Suppressor macrophage treated with lipopolysaccharide for 4 hours (primary cell): ENCODE measurements around the gene KIF9.
"Not testable (repeated sequence)": the region's sequence is repeated elsewhere in the genome, so short reads cannot be mapped to it uniquely, and the experiment has no call there.

Experiments
- DNase-seq: peaks from one replicate; pipeline ENCODE4 v3.0.0-alpha.2; 2020

KIF9 gene

GRCh38 chr3:47294392-47294791, 11.8 kb upstream of the KIF9 start:
- no peak for DNase-seq

GRCh38 chr3:47293822-47294221, 11.2 kb upstream of the KIF9 start:
- no peak for DNase-seq

- not testable (repeated sequence) for DNase-seq
Observed at GRCh38 chr3:47291754-47292420, 9.3 kb upstream of the KIF9 start.

- DNase-seq: no peak
Observed at GRCh38 chr3:47291158-47291753, 8.7 kb upstream of the KIF9 start.

GRCh38 chr3:47288966-47289910, 6.6 kb upstream of the KIF9 start:
- DNase-seq: peak; percentile 68

GRCh38 chr3:47283591-47284364, 1.2 kb upstream of the KIF9 start:
- peak; percentile 5 for DNase-seq

GRCh38 chr3:47283193-47283537, 566 bp upstream of the KIF9 start:
- peak; percentile 6 for DNase-seq

GRCh38 chr3:47280519-47280918, 2.1 kb downstream of the KIF9 start:
- DNase-seq: no peak

- no peak for DNase-seq
Observed at GRCh38 chr3:47276558-47276957, 6.0 kb downstream of the KIF9 start.

GRCh38 chr3:47274652-47275051, 7.9 kb downstream of the KIF9 start:
- no peak for DNase-seq

GRCh38 chr3:47273564-47273963, 9.0 kb downstream of the KIF9 start:
- no peak for DNase-seq

GRCh38 chr3:47270526-47270925, 12.1 kb downstream of the KIF9 start:
- DNase-seq: peak; percentile 12

- DNase-seq: no peak
Observed at GRCh38 chr3:47267490-47267824, 15.1 kb downstream of the KIF9 start.

GRCh38 chr3:47266709-47267489, 15.7 kb downstream of the KIF9 start:
- peak; percentile 68 for DNase-seq

GRCh38 chr3:47265725-47266428, 16.7 kb downstream of the KIF9 start:
- DNase-seq: no peak

- no peak for DNase-seq
Observed at GRCh38 chr3:47265008-47265407, 17.6 kb downstream of the KIF9 start.

GRCh38 chr3:47261301-47261700, 21.3 kb downstream of the KIF9 start:
- DNase-seq: peak; percentile 39

- no peak for DNase-seq
Observed at GRCh38 chr3:47260605-47261004, 22.0 kb downstream of the KIF9 start.

- DNase-seq: no peak
Observed at GRCh38 chr3:47259114-47259513, 23.5 kb downstream of the KIF9 start.

- not testable (repeated sequence) for DNase-seq
Observed at GRCh38 chr3:47256331-47256730, 26.3 kb downstream of the KIF9 start.

GRCh38 chr3:47251689-47252088, 30.9 kb downstream of the KIF9 start:
- DNase-seq: no peak

GRCh38 chr3:47251085-47251484, 31.5 kb downstream of the KIF9 start:
- not testable (repeated sequence) for DNase-seq
